CD14-positive monocyte (primary cell): ENCODE measurements around the gene GPAT3. TPM values are rescaled to one million over a fixed set of nuclear protein-coding genes. Genes with fewer than 3 reads are reported as not detected.

Experiments
- DNase-seq, 3 donors: peaks; one replicate each; pipeline ENCODE4 v3.0.0-alpha.2; 2011 to 2022
- H2AFZ ChIP-seq: 2 replicates; pipeline ENCODE4 v1.6.0; 2012; ENCODE audit warnings: mild to moderate bottlenecking, low read depth, low read length, inconsistent platforms; ENCODE audit not compliant: insufficient read depth, poor library complexity, severe bottlenecking
- H3K27ac ChIP-seq, 2 donors: 1 replicate in 1 of 2; 2 replicates in 1 of 2; pipeline ENCODE4 v1.5.1; 2012 to 2013; ENCODE audit warnings: low read length in 2 of 2, control low read depth in 1 of 2, inconsistent platforms in 1 of 2, low read depth in 1 of 2, mild to moderate bottlenecking in 1 of 2
- H3K27me3 ChIP-seq, 2 donors: one replicate each; pipeline versions ENCODE4 v1.6.0 to v1.6.1; 2011 to 2013; ENCODE audit warnings: low read length in 2 of 2; ENCODE audit not compliant: control insufficient read depth in 2 of 2, insufficient read depth in 2 of 2
- H3K36me3 ChIP-seq, 2 donors: replicated peaks in 1 of 2; 1 replicate in 1 of 2; 2 replicates in 1 of 2; pipeline versions ENCODE4 v1.5.1 to v1.6.1; 2012 to 2013; ENCODE audit warnings: low read length in 2 of 2, control low read depth in 1 of 2, inconsistent platforms in 1 of 2, mild to moderate bottlenecking in 1 of 2; ENCODE audit not compliant: insufficient read depth in 2 of 2, control insufficient read depth in 1 of 2
- H3K4me1 ChIP-seq, 2 donors: 1 replicate in 1 of 2; 2 replicates in 1 of 2; pipeline versions ENCODE4 v1.5.1 to v1.6.1; 2012 to 2013; ENCODE audit warnings: low read length in 2 of 2, control low read depth in 1 of 2, inconsistent platforms in 1 of 2, mild to moderate bottlenecking in 1 of 2, moderate library complexity in 1 of 2; ENCODE audit not compliant: insufficient read depth in 2 of 2, control insufficient read depth in 1 of 2
- H3K4me2 ChIP-seq: replicated peaks from 2 replicates; pipeline ENCODE3; 2012; ENCODE audit warnings: low read length, moderate library complexity, mild to moderate bottlenecking; ENCODE audit not compliant: poor library complexity, severe bottlenecking; ENCODE audit errors: extremely low read depth
- H3K4me3 ChIP-seq, 3 experiments: fragments of 200-600 bp in 1 of 3; sonication (generic) in 1 of 3; replicated peaks in 1 of 3; 1 replicate in 2 of 3; 2 replicates in 1 of 3; pipeline ENCODE4 v1.5.1; 2011 to 2013; ENCODE audit warnings: low read length in 3 of 3, mild to moderate bottlenecking in 3 of 3, control low read depth in 2 of 3, low read depth in 2 of 3, inconsistent platforms in 1 of 3, moderate library complexity in 1 of 3
- H3K79me2 ChIP-seq: 2 replicates; pipeline ENCODE4 v1.6.0; 2012; ENCODE audit warnings: mild to moderate bottlenecking, control low read depth, inconsistent platforms, low read length, moderate library complexity; ENCODE audit not compliant: insufficient read depth
- H3K9ac ChIP-seq: 2 replicates; pipeline ENCODE4 v1.6.0; 2017; ENCODE audit warnings: low read length, mild to moderate bottlenecking; ENCODE audit not compliant: insufficient read depth, poor library complexity, severe bottlenecking
- H3K9me3 ChIP-seq, 2 donors: replicated peaks in 1 of 2; 1 replicate in 1 of 2; 2 replicates in 1 of 2; pipeline versions ENCODE4 v1.5.1 to v1.6.1; 2012 to 2013; ENCODE audit warnings: low read length in 2 of 2, control low read depth in 1 of 2; ENCODE audit not compliant: control insufficient read depth in 1 of 2, insufficient read depth in 1 of 2
- H4K20me1 ChIP-seq: 2 replicates; pipeline ENCODE4 v1.6.0; 2012; ENCODE audit warnings: mild to moderate bottlenecking, low read length, control low read depth, moderate library complexity; ENCODE audit not compliant: insufficient read depth
- H3K27ac Mint-ChIP-seq, 7 donors: one replicate each; pipeline ENCODE4 v1.8.0; 2020; ENCODE audit warnings: mild to moderate bottlenecking in 7 of 7, mixed read lengths in 7 of 7, moderate library complexity in 6 of 7, inconsistent platforms in 2 of 7
- H3K27me3 Mint-ChIP-seq, 3 donors: one replicate each; pipeline ENCODE4 v1.8.0; 2021 to 2022; ENCODE audit warnings: low read depth in 3 of 3, mild to moderate bottlenecking in 3 of 3, mixed read lengths in 3 of 3, moderate library complexity in 3 of 3, inconsistent platforms in 1 of 3
- H3K36me3 Mint-ChIP-seq, 2 donors: one replicate each; pipeline ENCODE4 v1.8.0; 2020; ENCODE audit warnings: mixed read lengths in 2 of 2, inconsistent platforms in 1 of 2, mild to moderate bottlenecking in 1 of 2
- H3K4me1 Mint-ChIP-seq: one replicate; pipeline ENCODE4 v1.8.0; 2020; ENCODE audit warnings: mild to moderate bottlenecking, mixed read lengths
- H3K4me3 Mint-ChIP-seq, 2 donors: one replicate each; pipeline ENCODE4 v1.8.0; 2020; ENCODE audit warnings: mild to moderate bottlenecking in 2 of 2, mixed read lengths in 2 of 2, moderate library complexity in 1 of 2
- H3K9me3 Mint-ChIP-seq, 7 donors: one replicate each; pipeline ENCODE4 v1.8.0; 2020 to 2022; ENCODE audit warnings: mixed read lengths in 7 of 7, mild to moderate bottlenecking in 6 of 7, moderate library complexity in 6 of 7, inconsistent platforms in 2 of 7
- WGBS: methylation state at CpG from one replicate; pipeline ENCODE4 v1.1.5; 2013; ENCODE audit warnings: missing lambda C conversion rate; ENCODE audit not compliant: insufficient coverage; 5-methylcytosine and 5-hydroxymethylcytosine counted together
- intact Hi-C, 2 donors: fragments of 100-400 bp; cut with micrococcal nuclease; formaldehyde crosslinking; loops; one replicate each; pipeline versions ENCODE4 v1.15.0 to v1.15.1; 2023
- polyA plus RNA-seq, 3 donors: library from polyadenylated mRNA; depleted of rRNA in 1 of 3; unstranded in 2 of 3; stranded (reverse) in 1 of 3; fragments of 300-500 nt in 2 of 3; fragments of >200 nt in 1 of 3; fragmentation: Illumina TruSeq in 2 of 3; gene quantifications; 1 replicate in 2 of 3; 2 replicates in 1 of 3; pipeline ENCODE4 v1.2.3, GENCODE V29; 2012 to 2021
- TF ChIP-seq, protein P1 (sequence below): fragments of 200-600 bp; IDR thresholded peaks from one replicate; pipeline ENCODE4 v1.8.0; 2022; ENCODE audit warnings: antibody characterized with exemption, mild to moderate bottlenecking

GPAT3 gene
- polyA plus RNA-seq, 3 donors: 20.9 to 46.2 (median 44.2) TPM

DNA sequence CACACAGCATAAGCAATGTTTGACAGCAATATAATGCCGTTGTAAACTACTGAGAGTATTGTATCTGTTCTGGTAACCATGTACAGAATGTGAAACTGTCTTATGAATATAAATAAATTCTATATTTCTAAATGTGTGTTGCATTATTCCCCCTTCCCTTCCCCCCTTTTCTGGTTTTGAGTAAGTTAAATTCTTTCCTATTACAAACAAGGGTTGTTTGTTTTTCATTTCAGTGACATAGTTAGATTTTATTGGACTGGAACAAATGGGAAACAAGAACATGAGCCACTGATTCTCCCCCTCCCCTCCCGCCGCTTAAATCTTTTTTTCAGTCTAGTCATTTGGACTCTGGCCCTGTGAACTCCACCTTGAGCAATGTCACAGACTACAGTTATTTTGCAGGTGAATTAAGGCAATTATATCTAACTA, 69.8 kb downstream of the GPAT3 start:
- no peaks in the 10 kb centered on the region for H3K79me2 ChIP-seq
- no peaks in the 10 kb centered on the region for H3K27me3 ChIP-seq
- H3K4me1 ChIP-seq: peaks cover 15 to 27% of the 10 kb centered on the region in 2 donors
- TF ChIP-seq, protein P1, sequence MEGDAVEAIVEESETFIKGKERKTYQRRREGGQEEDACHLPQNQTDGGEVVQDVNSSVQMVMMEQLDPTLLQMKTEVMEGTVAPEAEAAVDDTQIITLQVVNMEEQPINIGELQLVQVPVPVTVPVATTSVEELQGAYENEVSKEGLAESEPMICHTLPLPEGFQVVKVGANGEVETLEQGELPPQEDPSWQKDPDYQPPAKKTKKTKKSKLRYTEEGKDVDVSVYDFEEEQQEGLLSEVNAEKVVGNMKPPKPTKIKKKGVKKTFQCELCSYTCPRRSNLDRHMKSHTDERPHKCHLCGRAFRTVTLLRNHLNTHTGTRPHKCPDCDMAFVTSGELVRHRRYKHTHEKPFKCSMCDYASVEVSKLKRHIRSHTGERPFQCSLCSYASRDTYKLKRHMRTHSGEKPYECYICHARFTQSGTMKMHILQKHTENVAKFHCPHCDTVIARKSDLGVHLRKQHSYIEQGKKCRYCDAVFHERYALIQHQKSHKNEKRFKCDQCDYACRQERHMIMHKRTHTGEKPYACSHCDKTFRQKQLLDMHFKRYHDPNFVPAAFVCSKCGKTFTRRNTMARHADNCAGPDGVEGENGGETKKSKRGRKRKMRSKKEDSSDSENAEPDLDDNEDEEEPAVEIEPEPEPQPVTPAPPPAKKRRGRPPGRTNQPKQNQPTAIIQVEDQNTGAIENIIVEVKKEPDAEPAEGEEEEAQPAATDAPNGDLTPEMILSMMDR: no peak
- no peak overlapping the region for H3K4me2 ChIP-seq
- H3K4me3 ChIP-seq: no peak overlapping the region
- H3K9me3 Mint-ChIP-seq: peaks cover 2 to 6% (median 4%) of the 10 kb centered on the region in 7 donors
- H3K27ac Mint-ChIP-seq: no peak overlapping the region
- no peak overlapping the region for H3K27ac ChIP-seq
- H4K20me1 ChIP-seq: no peaks in the 10 kb centered on the region
- DNase-seq: no peak
- WGBS: no CpG with 5 or more reads among the region's 3 CpGs
- intact Hi-C loops: no loop called here
- no peak overlapping the region for H3K4me3 Mint-ChIP-seq
- H3K4me1 Mint-ChIP-seq: peaks cover 29% of the 10 kb centered on the region
- no peak overlapping the region for H3K9ac ChIP-seq
- peaks cover 7 to 34% of the 10 kb centered on the region in 2 donors for H3K36me3 ChIP-seq
- H2AFZ ChIP-seq: no peak overlapping the region
- peaks cover 0 to 2% (median 0%) of the 10 kb centered on the region in 3 donors for H3K27me3 Mint-ChIP-seq
- peaks cover 28 to 37% of the 10 kb centered on the region in 2 donors for H3K36me3 Mint-ChIP-seq
- peaks cover 0 to 4% of the 10 kb centered on the region in 2 donors for H3K9me3 ChIP-seq

DNA sequence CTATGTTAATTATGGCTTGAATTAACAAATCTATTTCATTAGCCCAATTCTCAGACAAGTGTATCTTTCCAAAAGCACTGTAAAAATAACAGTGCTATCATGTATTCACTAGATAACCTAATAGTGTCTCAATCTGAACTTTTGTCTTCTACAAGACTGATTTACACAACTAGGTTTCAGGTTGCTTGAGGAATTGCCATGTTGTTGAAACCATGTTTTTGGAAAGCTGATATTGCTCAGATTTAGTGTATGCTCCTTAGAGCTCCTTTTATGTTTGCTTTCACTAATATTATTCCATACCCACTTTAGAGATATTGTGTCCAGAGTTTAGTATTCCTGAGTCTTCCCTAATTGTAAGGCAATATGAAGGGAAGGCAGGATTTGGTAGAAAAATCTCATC, 70.6 kb downstream of the GPAT3 start:
- no peak for DNase-seq
- H3K27me3 ChIP-seq: no peaks in the 10 kb centered on the region
- peaks cover 27 to 34% of the 10 kb centered on the region in 2 donors for H3K36me3 Mint-ChIP-seq
- TF ChIP-seq, protein P1: no peak
- H4K20me1 ChIP-seq: no peaks in the 10 kb centered on the region
- H3K4me2 ChIP-seq: no peak overlapping the region
- H3K4me1 Mint-ChIP-seq: peaks cover 29% of the 10 kb centered on the region
- H3K27ac Mint-ChIP-seq: no peak overlapping the region
- H3K4me3 Mint-ChIP-seq: no peak overlapping the region
- H3K4me3 ChIP-seq: no peak overlapping the region
- intact Hi-C loops: no loop called here
- H2AFZ ChIP-seq: no peak overlapping the region
- peaks cover 0 to 27% of the 10 kb centered on the region in 2 donors for H3K36me3 ChIP-seq
- peaks cover 0 to 4% of the 10 kb centered on the region in 2 donors for H3K9me3 ChIP-seq
- peaks cover 0 to 4% (median 2%) of the 10 kb centered on the region in 3 donors for H3K27me3 Mint-ChIP-seq
- H3K27ac ChIP-seq: no peak overlapping the region
- no peaks in the 10 kb centered on the region for H3K79me2 ChIP-seq
- peaks cover 9 to 13% (median 11%) of the 10 kb centered on the region in 7 donors for H3K9me3 Mint-ChIP-seq
- peaks cover 15 to 27% of the 10 kb centered on the region in 2 donors for H3K4me1 ChIP-seq
- H3K9ac ChIP-seq: no peak overlapping the region
